Measurements from ENCODE around the gene TRPV6. TPM values are rescaled to one million over a fixed set of nuclear protein-coding genes. Genes with fewer than 3 reads are reported as not detected.

TRPV6 gene
- total RNA-seq, 4 donors from 2014 or later = 0.25 to 2.9 (median 1.2) TPM

DNA sequence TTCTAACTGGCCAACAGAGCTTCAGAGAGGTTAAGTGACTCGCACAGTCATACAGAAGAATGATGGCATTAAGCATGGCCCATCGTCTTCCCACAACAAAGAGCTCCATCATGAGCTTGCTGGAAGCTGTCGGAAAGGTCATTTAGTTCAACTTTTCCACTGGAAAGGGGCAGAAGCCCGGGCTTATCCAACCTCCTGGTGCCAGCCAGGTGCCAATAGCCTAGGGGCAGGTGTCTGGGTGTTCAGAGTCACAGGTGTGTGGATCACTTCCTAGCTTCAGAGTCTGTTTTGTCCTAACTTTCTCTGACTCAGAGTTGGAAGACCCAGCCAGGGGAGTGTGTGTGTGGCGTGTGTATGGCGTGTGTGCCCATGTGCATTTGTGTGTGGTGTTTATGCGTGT, 1.3 kb upstream of the TRPV6 start:
- intact Hi-C loops (cut with DNase I) = loop anchor here (10.0 kb wide), 1 partner anchor 118 kb away; no protein-coding TSS in a partner anchor
- no peaks in the 10 kb centered on the region for H3K9me3 ChIP-seq
- H3K36me3 ChIP-seq = no peaks in the 10 kb centered on the region
- no peak overlapping the region for H3K4me3 ChIP-seq (replicated peaks in 1 of 3)
- 80 to 89% methylated on average over 7 of the region's 7 CpGs for WGBS, 2 donors
- no peak overlapping the region for H3K27ac ChIP-seq
- TF ChIP-seq, protein P1, sequence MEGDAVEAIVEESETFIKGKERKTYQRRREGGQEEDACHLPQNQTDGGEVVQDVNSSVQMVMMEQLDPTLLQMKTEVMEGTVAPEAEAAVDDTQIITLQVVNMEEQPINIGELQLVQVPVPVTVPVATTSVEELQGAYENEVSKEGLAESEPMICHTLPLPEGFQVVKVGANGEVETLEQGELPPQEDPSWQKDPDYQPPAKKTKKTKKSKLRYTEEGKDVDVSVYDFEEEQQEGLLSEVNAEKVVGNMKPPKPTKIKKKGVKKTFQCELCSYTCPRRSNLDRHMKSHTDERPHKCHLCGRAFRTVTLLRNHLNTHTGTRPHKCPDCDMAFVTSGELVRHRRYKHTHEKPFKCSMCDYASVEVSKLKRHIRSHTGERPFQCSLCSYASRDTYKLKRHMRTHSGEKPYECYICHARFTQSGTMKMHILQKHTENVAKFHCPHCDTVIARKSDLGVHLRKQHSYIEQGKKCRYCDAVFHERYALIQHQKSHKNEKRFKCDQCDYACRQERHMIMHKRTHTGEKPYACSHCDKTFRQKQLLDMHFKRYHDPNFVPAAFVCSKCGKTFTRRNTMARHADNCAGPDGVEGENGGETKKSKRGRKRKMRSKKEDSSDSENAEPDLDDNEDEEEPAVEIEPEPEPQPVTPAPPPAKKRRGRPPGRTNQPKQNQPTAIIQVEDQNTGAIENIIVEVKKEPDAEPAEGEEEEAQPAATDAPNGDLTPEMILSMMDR (IDR thresholded peaks at IDR 0.05) = no peak
- TF ChIP-seq POLR2A (IDR thresholded peaks at IDR 0.05) = no peak
- peaks cover 5 to 6% of the 10 kb centered on the region in 2 donors for H3K4me1 ChIP-seq
- no peak for DNase-seq
- H3K27me3 ChIP-seq = no peaks in the 10 kb centered on the region

DNA sequence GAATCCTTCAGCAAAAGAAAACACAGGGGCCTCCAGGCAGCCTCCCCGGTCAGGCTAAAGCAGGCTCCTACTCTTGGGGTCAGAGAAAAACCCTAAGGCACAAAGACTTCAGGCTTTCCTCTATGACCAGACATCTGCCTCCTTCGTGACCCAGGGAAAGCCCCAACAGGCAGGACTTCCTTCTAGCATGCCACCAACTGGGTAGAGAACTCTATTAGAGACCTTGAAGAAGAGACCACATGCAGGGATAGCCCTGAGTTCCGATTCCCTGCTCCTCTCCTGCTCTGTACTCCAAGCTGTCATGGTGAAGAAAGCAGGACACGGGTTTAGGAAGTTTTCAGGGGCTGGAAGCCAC, 1.3 kb downstream of the TRPV6 start:
- intact Hi-C loops (cut with DNase I) = loop anchor here (10.0 kb wide), 1 partner anchor 121 kb away; no protein-coding TSS in a partner anchor
- Histone ChIP-seq H3K27me3 (no peaks in the 10 kb centered on the region), H3K4me1 (peaks cover 5 to 6% of the 10 kb centered on the region in 2 donors), H3K4me3 (replicated peaks in 1 of 3) (no peak overlapping the region), H3K36me3 (no peaks in the 10 kb centered on the region), H3K27ac (no peak overlapping the region), H3K9me3 (no peaks in the 10 kb centered on the region)
- 78 to 85% methylated on average over 4 of the region's 4 CpGs for WGBS, 2 donors
- no peak for DNase-seq
- TF ChIP-seq, protein P1 (IDR thresholded peaks at IDR 0.05) = no peak
- TF ChIP-seq POLR2A (IDR thresholded peaks at IDR 0.05) = no peak

DNA sequence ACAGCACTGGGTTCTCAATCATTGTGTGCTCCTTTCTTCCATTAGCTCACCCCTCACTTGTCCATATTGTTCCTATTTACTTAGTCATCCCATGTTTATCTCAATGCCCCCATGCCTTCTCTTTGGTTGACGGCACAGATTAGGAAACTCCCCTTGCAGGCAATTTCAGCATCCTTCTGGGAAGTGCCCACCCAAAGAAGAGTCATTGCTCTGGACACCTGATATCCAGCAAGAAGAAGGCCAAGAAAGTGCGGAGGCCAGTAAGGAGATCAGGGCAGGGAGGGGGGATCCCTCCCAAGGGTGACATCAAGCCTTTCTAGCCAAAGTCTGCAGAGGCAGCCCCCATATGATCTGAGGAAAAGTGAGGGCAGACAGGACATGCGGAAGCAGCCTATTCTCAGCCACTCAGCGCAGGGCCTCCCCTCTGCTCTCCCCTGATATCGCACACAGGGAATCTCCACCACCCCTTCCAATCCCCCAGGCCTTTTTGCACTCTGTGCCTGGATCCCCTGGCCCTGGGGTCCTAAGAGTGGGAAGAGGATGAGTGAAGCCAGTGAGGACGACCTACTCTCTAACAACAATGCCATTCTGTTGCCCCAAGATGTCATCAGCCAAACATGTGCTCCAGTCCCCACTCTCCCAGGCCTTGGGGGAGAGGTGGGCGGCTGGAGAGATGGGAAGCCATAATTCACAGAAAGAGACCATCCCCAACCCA, 1.8 kb downstream of the TRPV6 start:
- TF ChIP-seq, protein P1 (IDR thresholded peaks at IDR 0.05) = no peak
- TF ChIP-seq POLR2A (IDR thresholded peaks at IDR 0.05) = no peak
- no peaks in the 10 kb centered on the region for H3K36me3 ChIP-seq
- DNase-seq = no peak
- 86 to 87% methylated on average over 7 of the region's 7 CpGs for WGBS, 2 donors
- H3K4me3 ChIP-seq (replicated peaks in 1 of 3) = no peak overlapping the region
- H3K4me1 ChIP-seq = peaks cover 5 to 6% of the 10 kb centered on the region in 2 donors
- no peaks in the 10 kb centered on the region for H3K27me3 ChIP-seq
- H3K9me3 ChIP-seq = no peaks in the 10 kb centered on the region
- intact Hi-C loops (cut with DNase I) = loop anchor here (10.0 kb wide), 1 partner anchor 121 kb away; no protein-coding TSS in a partner anchor
- no peak overlapping the region for H3K27ac ChIP-seq

DNA sequence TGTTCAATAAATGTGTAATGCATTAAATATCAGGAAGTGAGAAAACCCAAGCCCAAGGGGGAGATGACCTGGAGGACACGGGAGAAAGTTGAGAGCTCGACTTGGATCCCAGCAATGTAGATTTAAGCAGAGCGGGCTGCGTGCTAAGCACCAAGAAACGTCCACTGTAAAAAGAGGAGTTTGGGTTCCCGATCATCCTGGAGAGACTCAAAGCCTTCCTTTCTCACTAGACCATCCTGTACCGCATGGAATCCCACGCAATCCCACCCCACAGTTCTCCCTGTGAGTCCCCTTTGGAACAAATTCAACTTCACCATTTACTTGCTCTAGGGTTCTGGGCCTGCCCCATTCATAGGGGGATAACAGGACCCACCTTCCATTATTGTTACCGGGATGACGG, 2.4 kb downstream of the TRPV6 start:
- H3K9me3 ChIP-seq = no peaks in the 10 kb centered on the region
- 83 to 92% methylated on average over 10 of the region's 10 CpGs for WGBS, 2 donors
- intact Hi-C loops (cut with DNase I) = loop anchor here (10.0 kb wide), 1 partner anchor 122 kb away; no protein-coding TSS in a partner anchor
- no peak overlapping the region for H3K4me3 ChIP-seq (replicated peaks in 1 of 3)
- peaks cover 5 to 6% of the 10 kb centered on the region in 2 donors for H3K4me1 ChIP-seq
- no peaks in the 10 kb centered on the region for H3K36me3 ChIP-seq
- no peak for DNase-seq
- no peak overlapping the region for H3K27ac ChIP-seq
- TF ChIP-seq, protein P1 (IDR thresholded peaks at IDR 0.05) = no peak
- no peak for TF ChIP-seq POLR2A (IDR thresholded peaks at IDR 0.05)
- no peaks in the 10 kb centered on the region for H3K27me3 ChIP-seq

DNA sequence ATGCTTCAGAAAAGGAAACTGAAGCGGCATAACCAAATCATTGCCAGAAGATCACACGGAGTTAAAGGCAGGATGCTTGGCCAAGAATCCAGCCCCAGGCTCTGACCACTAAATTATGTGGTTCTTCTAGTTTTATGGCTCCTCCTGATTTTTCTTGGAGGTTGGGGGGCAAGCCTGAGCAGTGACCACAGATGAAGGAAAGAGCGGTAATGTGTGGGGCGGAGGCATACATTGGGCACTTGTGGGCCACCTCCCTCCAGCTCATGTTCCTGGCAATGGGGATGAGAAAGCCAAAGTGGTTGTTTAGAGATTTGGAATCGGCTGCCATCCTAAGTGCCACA, 3.2 kb downstream of the TRPV6 start:
- H3K9me3 ChIP-seq = no peaks in the 10 kb centered on the region
- WGBS, 2 donors = 89% methylated on average over 5 of the region's 5 CpGs
- H3K27me3 ChIP-seq = no peaks in the 10 kb centered on the region
- H3K4me1 ChIP-seq = peaks cover 5 to 6% of the 10 kb centered on the region in 2 donors
- no peak overlapping the region for H3K4me3 ChIP-seq (replicated peaks in 1 of 3)
- TF ChIP-seq, protein P1 (IDR thresholded peaks at IDR 0.05) = no peak
- no peak for TF ChIP-seq POLR2A (IDR thresholded peaks at IDR 0.05)
- no peak for DNase-seq
- intact Hi-C loops (cut with DNase I) = loop anchor here (10.0 kb wide), 1 partner anchor 122 kb away; no protein-coding TSS in a partner anchor
- H3K36me3 ChIP-seq = no peaks in the 10 kb centered on the region
- no peak overlapping the region for H3K27ac ChIP-seq

All from thyroid gland (tissue), 4 donors.